Hepatocyte (in vitro differentiated cells): ENCODE results near the gene TMEM256.

ENCODE experiments used
- CTCF ChIP-seq: fragments of 200-600 bp; sonication (generic); IDR thresholded peaks from 2 replicates; pipeline ENCODE4 v1.5.1; 2016; ENCODE audit warnings: antibody characterized with exemption, mild to moderate bottlenecking; ENCODE audit not compliant: poor library complexity
- EZH2 ChIP-seq: fragments of 200-600 bp; sonication (generic); IDR thresholded peaks from 2 replicates; pipeline ENCODE4 v1.6.1; 2016; ENCODE audit warnings: antibody characterized with exemption, mild to moderate bottlenecking, borderline replicate concordance

GRCh38 chr17:7426896-7427489 is 23.1 kb upstream of the TMEM256 start:
- TF ChIP-seq CTCF (no peak), EZH2 (no peak)
